HepG2 (cell line): ENCODE data around the gene ATAD1. TPM values are rescaled to one million over a fixed set of nuclear protein-coding genes. Genes with fewer than 3 reads are reported as not detected.
"Not testable (repeated sequence)": the region's sequence is repeated elsewhere in the genome, so short reads cannot be mapped to it uniquely, and the experiment has no call there.

Experiments
- ATAC-seq: fragments of 200-7000 bp; cut with Tn5 transposase; 3 replicates; pipeline ENCODE4 v1.9.1; 2020; ENCODE audit warnings: mild to moderate bottlenecking, moderate library complexity
- BruUV-seq: library from RNA; stranded (reverse); fragments of 400-500 nt; replicated peaks from 2 replicates; lab custom pipeline; 2021; lab: Mats Ljungman, UMichigan
- CTCF ChIA-PET: fragments of 300-600 bp; formaldehyde crosslinking; extraction: SDS; loops from one replicate; lab custom pipeline; 2021; ENCODE audit warnings: low total read pairs, inconsistent platforms, low intra/inter-chr PET ratio; lab: Yijun Ruan, JAX
- POLR2A ChIA-PET: fragments of 350-600 bp; sonication (Branson Sonifier 250); formaldehyde crosslinking; loops from one replicate; lab custom pipeline; 2020; ENCODE audit warnings: antibody characterized with exemption, inconsistent platforms; lab: Yijun Ruan, JAX
- DNase-seq: peaks from one replicate; pipeline ENCODE4 v3.0.0-alpha.2; 2015; ENCODE audit warnings: low spot score
- FAIRE-seq: peaks from 3 replicates; lab custom pipeline; 2011; peaks lifted over from hg19 to GRCh38; lab: Jason Lieb, UNC
- H2AFZ ChIP-seq: one replicate; pipeline ENCODE4 v1.6.1; 2011; ENCODE audit warnings: low read length, inconsistent platforms
- H3K27ac ChIP-seq: fragments of 300-600 bp; 3 replicates; pipeline ENCODE4 v1.8.0; 2011; ENCODE audit warnings: mixed run types, mild to moderate bottlenecking, mixed read lengths, low read length, inconsistent platforms; ENCODE audit not compliant: insufficient read depth; ENCODE audit errors: extremely low read length
- H3K27me3 ChIP-seq, 2 experiments: fragments of 200-600 bp in 1 of 2; 2 replicates in 1 of 2; 3 replicates in 1 of 2; pipeline versions ENCODE4 v1.6.0 to v1.8.0; 2011; ENCODE audit warnings: low read length in 2 of 2, mild to moderate bottlenecking in 2 of 2, moderate library complexity in 2 of 2, inconsistent platforms in 1 of 2; ENCODE audit not compliant: insufficient read depth in 2 of 2, control insufficient read depth in 1 of 2
- H3K36me3 ChIP-seq, 2 experiments: fragments of 200-600 bp in 1 of 2; replicated peaks in 1 of 2; 2 replicates in 1 of 2; 3 replicates in 1 of 2; pipeline versions ENCODE4 v1.5.1 to v1.8.0; 2011; ENCODE audit warnings: low read length in 2 of 2, inconsistent platforms in 1 of 2; ENCODE audit not compliant: insufficient read depth in 2 of 2, control insufficient read depth in 1 of 2
- H3K4me1 ChIP-seq: 2 replicates; pipeline ENCODE4 v1.5.1; 2012; ENCODE audit warnings: low read length, inconsistent platforms; ENCODE audit not compliant: insufficient read depth
- H3K4me2 ChIP-seq: 2 replicates; pipeline ENCODE4 v1.6.0; 2011; ENCODE audit warnings: low read depth, low read length, inconsistent platforms
- H3K4me3 ChIP-seq, 3 experiments: fragments of 200-600 bp in 1 of 3; sonication (generic), shearing (Covaris generic) in 1 of 3; replicated peaks in 1 of 3; 2 replicates each; pipeline ENCODE4 v1.5.1; 2011 to 2016; ENCODE audit warnings: low read length in 3 of 3, inconsistent platforms in 2 of 3, low read depth in 2 of 3, mild to moderate bottlenecking in 2 of 3, control low read depth in 1 of 3, mixed read lengths in 1 of 3; ENCODE audit not compliant: insufficient read depth in 1 of 3
- H3K79me2 ChIP-seq: one replicate; pipeline ENCODE4 v1.6.1; 2011; ENCODE audit warnings: low read length, inconsistent platforms; ENCODE audit not compliant: insufficient read depth
- H3K9ac ChIP-seq: 2 replicates; pipeline ENCODE4 v1.6.0; 2011; ENCODE audit warnings: mild to moderate bottlenecking, low read depth, low read length, inconsistent platforms; ENCODE audit not compliant: insufficient read depth
- H3K9me3 ChIP-seq: 2 replicates; pipeline ENCODE4 v1.5.1; 2012; ENCODE audit warnings: mild to moderate bottlenecking, low read length
- H4K20me1 ChIP-seq: 2 replicates; pipeline ENCODE4 v1.6.0; 2011; ENCODE audit warnings: inconsistent platforms, mild to moderate bottlenecking, low read length, moderate library complexity; ENCODE audit not compliant: insufficient read depth
- ESRRA ChIP-seq: sonication (generic); formaldehyde crosslinking; IDR thresholded peaks from 2 replicates; pipeline ENCODE4 v1.5.1; 2020; ENCODE audit warnings: mild to moderate bottlenecking, low read depth, missing genetic modification reagents
- FOXO1 ChIP-seq: sonication (generic); formaldehyde crosslinking; IDR thresholded peaks from 2 replicates; pipeline ENCODE4 v1.4.0; 2020; ENCODE audit warnings: missing genetic modification reagents
- HDAC1 ChIP-seq: sonication (generic); formaldehyde crosslinking; IDR thresholded peaks from 2 replicates; pipeline ENCODE4 v1.5.1; 2020; ENCODE audit warnings: mild to moderate bottlenecking, missing genetic modification reagents
- KDM2A ChIP-seq: sonication (generic); formaldehyde crosslinking; IDR thresholded peaks from 2 replicates; pipeline ENCODE4 v1.4.0; 2020; ENCODE audit warnings: low read depth, missing genetic modification reagents, borderline replicate concordance
- MYC ChIP-seq: sonication (generic); formaldehyde crosslinking; IDR thresholded peaks from 2 replicates; pipeline ENCODE4 v1.9.0; 2021; ENCODE audit warnings: missing genetic modification reagents, borderline replicate concordance
- ZBTB20 ChIP-seq: sonication (generic); formaldehyde crosslinking; IDR thresholded peaks from 2 replicates; pipeline ENCODE4 v1.8.1; 2023; ENCODE audit warnings: missing genetic modification reagents, low read depth, mild to moderate bottlenecking, borderline replicate concordance
- ZBTB33 ChIP-seq: sonication (generic); formaldehyde crosslinking; IDR thresholded peaks from 2 replicates; pipeline ENCODE4 v1.4.0; 2020; ENCODE audit warnings: missing genetic modification reagents
- ZMYM3 ChIP-seq: sonication (generic); formaldehyde crosslinking; IDR thresholded peaks from 2 replicates; pipeline ENCODE4 v1.5.1; 2020; ENCODE audit warnings: mild to moderate bottlenecking, missing genetic modification reagents
- ZNF441 ChIP-seq: sonication (generic); formaldehyde crosslinking; IDR thresholded peaks from 2 replicates; pipeline ENCODE4 v1.7.0; 2021; ENCODE audit warnings: missing genetic modification reagents, borderline replicate concordance
- ZNF710 ChIP-seq: sonication (generic); formaldehyde crosslinking; IDR thresholded peaks from 2 replicates; pipeline ENCODE4 v1.5.0; 2020; ENCODE audit warnings: mild to moderate bottlenecking, missing genetic modification reagents, borderline replicate concordance
- ZNF788 ChIP-seq: sonication (generic); formaldehyde crosslinking; IDR thresholded peaks from 2 replicates; pipeline ENCODE4 v1.5.0; 2020; ENCODE audit warnings: mild to moderate bottlenecking, missing genetic modification reagents, borderline replicate concordance
- ZSCAN31 ChIP-seq: sonication (generic); formaldehyde crosslinking; IDR thresholded peaks from 2 replicates; pipeline ENCODE4 v1.5.0; 2020; ENCODE audit warnings: low read depth, mild to moderate bottlenecking, missing genetic modification reagents
- WGBS: methylation state at CpG from one replicate; pipeline ENCODE4 v1.1.6; 2017; ENCODE audit warnings: low lambda C conversion rate; 5-methylcytosine and 5-hydroxymethylcytosine counted together
- in situ Hi-C: cut with HindIII; loops from 2 replicates; pipeline ENCODE4 v1.10.0; 2017; ENCODE audit warnings: low pct_unique_long_range_greater_than_20kb; ENCODE audit not compliant: extremely low pct_ligation_motif_present
- intact Hi-C: fragments of 100-400 bp; cut with micrococcal nuclease; formaldehyde crosslinking; loops from one replicate; pipeline ENCODE4 v1.10.0; 2022; ENCODE audit not compliant: unreplicated experiment
- polyA plus RNA-seq, 8 experiments: library from polyadenylated mRNA; depleted of rRNA in 3 of 8; stranded (reverse) in 7 of 8; unstranded in 1 of 8; fragments of >200 nt; fragmentation: Illumina TruSeq in 4 of 8; extraction: Trizol in 4 of 8; gene quantifications; 2 replicates each; pipeline versions ENCODE4 v1.2.1 to v1.2.3, GENCODE V29; 2011 to 2016; ENCODE audit warnings: low read depth in 4 of 8, missing spikeins in 1 of 8, mixed read lengths in 1 of 8; ENCODE audit not compliant: insufficient read depth in 1 of 8
- total RNA-seq, 5 experiments: library from RNA; depleted of rRNA; stranded (reverse); fragments of >200 nt; fragmentation: Illumina TruSeq; extraction: Trizol; gene quantifications; 2 replicates each; pipeline ENCODE4 v1.2.3, GENCODE V29; 2016; ENCODE audit warnings: low read depth in 1 of 5
- TF ChIP-seq, protein P1 (sequence below): sonication (generic); formaldehyde crosslinking; conservative IDR thresholded peaks from 2 replicates; pipeline ENCODE4 v1.4.0; 2020; ENCODE audit warnings: mild to moderate bottlenecking, missing genetic modification reagents, moderate library complexity

Gene ATAD1
- total and polyA plus RNA-seq, 2 of the 13 experiments (the other 11 are each of a cell fraction or from before 2014, with no cell fraction given) = 14.9 to 28.2 TPM

GRCh38 chr10:87742992-87743610 is 74.9 kb downstream of the ATAD1 start:
- BruUV-seq, H3K4me3 ChIP-seq, H3K9ac ChIP-seq, H2AFZ ChIP-seq, H3K27ac ChIP-seq, CTCF ChIA-PET, intact Hi-C loops, POLR2A ChIA-PET, H4K20me1 ChIP-seq, H3K79me2 ChIP-seq, H3K9me3 ChIP-seq, H3K36me3 ChIP-seq, in situ Hi-C loops, H3K27me3 ChIP-seq: not testable (repeated sequence)
- peak overlapping the region; percentile 43; the same call in 1 of the 2 replicates for H3K4me2 ChIP-seq
- peaks cover 24% of the 10 kb centered on the region for H3K4me1 ChIP-seq
- peak; percentile 82 for DNase-seq
- 59% methylated on average over 18 of the region's 18 CpGs for WGBS
- peak; percentile 73 for FAIRE-seq
- peak; percentile 89 for ATAC-seq
- peak; percentile 61; the same call in 1 of the 2 replicates for TF ChIP-seq ZBTB20 (CRISPR knock-in tag)
- TF ChIP-seq, protein P1, sequence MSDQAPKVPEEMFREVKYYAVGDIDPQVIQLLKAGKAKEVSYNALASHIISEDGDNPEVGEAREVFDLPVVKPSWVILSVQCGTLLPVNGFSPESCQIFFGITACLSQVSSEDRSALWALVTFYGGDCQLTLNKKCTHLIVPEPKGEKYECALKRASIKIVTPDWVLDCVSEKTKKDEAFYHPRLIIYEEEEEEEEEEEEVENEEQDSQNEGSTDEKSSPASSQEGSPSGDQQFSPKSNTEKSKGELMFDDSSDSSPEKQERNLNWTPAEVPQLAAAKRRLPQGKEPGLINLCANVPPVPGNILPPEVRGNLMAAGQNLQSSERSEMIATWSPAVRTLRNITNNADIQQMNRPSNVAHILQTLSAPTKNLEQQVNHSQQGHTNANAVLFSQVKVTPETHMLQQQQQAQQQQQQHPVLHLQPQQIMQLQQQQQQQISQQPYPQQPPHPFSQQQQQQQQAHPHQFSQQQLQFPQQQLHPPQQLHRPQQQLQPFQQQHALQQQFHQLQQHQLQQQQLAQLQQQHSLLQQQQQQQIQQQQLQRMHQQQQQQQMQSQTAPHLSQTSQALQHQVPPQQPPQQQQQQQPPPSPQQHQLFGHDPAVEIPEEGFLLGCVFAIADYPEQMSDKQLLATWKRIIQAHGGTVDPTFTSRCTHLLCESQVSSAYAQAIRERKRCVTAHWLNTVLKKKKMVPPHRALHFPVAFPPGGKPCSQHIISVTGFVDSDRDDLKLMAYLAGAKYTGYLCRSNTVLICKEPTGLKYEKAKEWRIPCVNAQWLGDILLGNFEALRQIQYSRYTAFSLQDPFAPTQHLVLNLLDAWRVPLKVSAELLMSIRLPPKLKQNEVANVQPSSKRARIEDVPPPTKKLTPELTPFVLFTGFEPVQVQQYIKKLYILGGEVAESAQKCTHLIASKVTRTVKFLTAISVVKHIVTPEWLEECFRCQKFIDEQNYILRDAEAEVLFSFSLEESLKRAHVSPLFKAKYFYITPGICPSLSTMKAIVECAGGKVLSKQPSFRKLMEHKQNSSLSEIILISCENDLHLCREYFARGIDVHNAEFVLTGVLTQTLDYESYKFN (CRISPR knock-in tag) = 0 out of 2 replicates have a peak, but pooled peaks have one; percentile 41
- peak; percentile 32; the same call in 1 of the 2 replicates for TF ChIP-seq ZNF441 (CRISPR knock-in tag)
- peak; percentile 77; the same call in 1 of the 2 replicates for TF ChIP-seq ESRRA
- peak; percentile 85; the same call in 1 of the 2 replicates for TF ChIP-seq ZNF710 (CRISPR knock-in tag)
- TF ChIP-seq HDAC1 (CRISPR knock-in tag) = 0 out of 2 replicates have a peak, but pooled peaks have one; percentile 43
- TF ChIP-seq ZSCAN31 (CRISPR knock-in tag) = 0 out of 2 replicates have a peak, but pooled peaks have one; percentile 42
- TF ChIP-seq FOXO1 (CRISPR knock-in tag) = peak; percentile 79; the same call in 1 of the 2 replicates
- peak; percentile 62; the same call in 1 of the 2 replicates for TF ChIP-seq ZNF788
- peak; percentile 55; the same call in 1 of the 2 replicates for TF ChIP-seq KDM2A (CRISPR knock-in tag)
- TF ChIP-seq ZMYM3 (CRISPR knock-in tag) = peak; percentile 44; the same call in 1 of the 2 replicates
- peak; percentile 17; the same call in 1 of the 2 replicates for TF ChIP-seq ZBTB33 (CRISPR knock-in tag)
- TF ChIP-seq MYC = peak; percentile 25; the same call in 1 of the 2 replicates
